Stimulated activated CD8-positive, alpha-beta memory T cell treated with anti-CD3 and anti-CD28 coated beads, Interleukin-15, amount 100 ng/mL, for 1 hour (primary cell): ENCODE results near the gene PAX7.

Experiments
- DNase-seq: peaks from one replicate; pipeline ENCODE4 v3.0.0-alpha.2; 2020; ENCODE audit warnings: low read depth

The PAX7 gene

GRCh38 chr1:18701183-18701582 lies 70.5 kb downstream of the PAX7 start:
- DNase-seq = no peak

GRCh38 chr1:18703041-18703621 lies 72.5 kb downstream of the PAX7 start:
- no peak for DNase-seq

GRCh38 chr1:18705811-18706210 lies 75.2 kb downstream of the PAX7 start:
- DNase-seq = no peak

- no peak for DNase-seq
Observed at GRCh38 chr1:18707696-18708257, 77.1 kb downstream of the PAX7 start.

- DNase-seq = no peak
Observed at GRCh38 chr1:18710002-18710401, 79.4 kb downstream of the PAX7 start.

- DNase-seq = no peak
Observed at GRCh38 chr1:18711003-18711402, 80.4 kb downstream of the PAX7 start.

- DNase-seq = no peak
Observed at GRCh38 chr1:18711536-18712251, 81.0 kb downstream of the PAX7 start.

GRCh38 chr1:18712252-18712600 lies 81.6 kb downstream of the PAX7 start:
- DNase-seq = no peak

- no peak for DNase-seq
Observed at GRCh38 chr1:18714404-18715175, 83.9 kb downstream of the PAX7 start.

GRCh38 chr1:18716112-18716784 lies 85.6 kb downstream of the PAX7 start:
- no peak for DNase-seq

- DNase-seq = no peak
Observed at GRCh38 chr1:18716785-18717678, 86.4 kb downstream of the PAX7 start.

- no peak for DNase-seq
Observed at GRCh38 chr1:18719786-18720451, 89.3 kb downstream of the PAX7 start.

GRCh38 chr1:18721041-18721440 lies 90.4 kb downstream of the PAX7 start:
- DNase-seq = no peak

- no peak for DNase-seq
Observed at GRCh38 chr1:18721776-18722175, 91.1 kb downstream of the PAX7 start.

- DNase-seq = no peak
Observed at GRCh38 chr1:18722270-18722669, 91.6 kb downstream of the PAX7 start.

- no peak for DNase-seq
Observed at GRCh38 chr1:18723206-18723605, 92.6 kb downstream of the PAX7 start.

GRCh38 chr1:18723701-18724411 lies 93.2 kb downstream of the PAX7 start:
- DNase-seq = no peak

- DNase-seq = no peak
Observed at GRCh38 chr1:18724801-18725200, 94.2 kb downstream of the PAX7 start.

GRCh38 chr1:18725231-18725895 lies 94.7 kb downstream of the PAX7 start:
- no peak for DNase-seq

GRCh38 chr1:18726368-18726767 lies 95.7 kb downstream of the PAX7 start:
- DNase-seq = no peak
